Panc1 (cell line): Measurements from ENCODE around the gene FOXN4. TPM values are rescaled to one million over a fixed set of nuclear protein-coding genes. Genes with fewer than 3 reads are reported as not detected.

Experiments used
- ATAC-seq: fragments of 200-7000 bp; cut with Tn5 transposase; 2 replicates; pipeline ENCODE4 v1.9.1; 2020; ENCODE audit warnings: mild to moderate bottlenecking, moderate library complexity
- BruUV-seq: library from RNA; stranded (reverse); fragments of 400-500 nt; replicated peaks from 2 replicates; lab custom pipeline; 2021; lab: Mats Ljungman, UMichigan
- CTCF ChIA-PET: fragments of 300-600 bp; sonication (Branson Sonifier 250); formaldehyde crosslinking; loops from one replicate; lab custom pipeline; 2022; ENCODE audit warnings: antibody characterized with exemption; lab: Charles Lee
- POLR2A ChIA-PET: fragments of 300-600 bp; sonication (Branson Sonifier 250); formaldehyde crosslinking; loops from one replicate; lab custom pipeline; 2022; ENCODE audit warnings: antibody characterized with exemption; lab: Charles Lee
- DNase-seq: peaks from one replicate; pipeline ENCODE4 v3.0.0-alpha.2; 2010; ENCODE audit warnings: low read depth, low spot score
- H3K27ac ChIP-seq: 2 replicates; pipeline ENCODE4 v1.5.1; 2011; ENCODE audit warnings: mild to moderate bottlenecking, low read length, inconsistent platforms
- H3K27me3 ChIP-seq: fragments of 200-500 bp; sonication (Bioruptor generic); 2 replicates; pipeline ENCODE4 v1.6.0; 2014; ENCODE audit warnings: low read length, inconsistent platforms; ENCODE audit not compliant: control insufficient read depth, insufficient read depth
- H3K36me3 ChIP-seq: fragments of 200-500 bp; sonication (Bioruptor generic); 2 replicates; pipeline ENCODE4 v1.5.1; 2014; ENCODE audit warnings: inconsistent platforms, mild to moderate bottlenecking, low read length, moderate library complexity; ENCODE audit not compliant: control insufficient read depth, insufficient read depth
- H3K4me1 ChIP-seq: 2 replicates; pipeline ENCODE4 v1.5.1; 2011; ENCODE audit warnings: inconsistent platforms, mild to moderate bottlenecking, low read length, moderate library complexity; ENCODE audit not compliant: control insufficient read depth, insufficient read depth
- H3K4me3 ChIP-seq, 2 experiments: 2 replicates each; pipeline ENCODE4 v1.5.1; 2011 to 2012; ENCODE audit warnings: low read depth in 2 of 2, low read length in 2 of 2, mild to moderate bottlenecking in 2 of 2, inconsistent platforms in 1 of 2, moderate library complexity in 1 of 2
- H3K9me3 ChIP-seq: fragments of 200-500 bp; sonication (Bioruptor generic); 2 replicates; pipeline ENCODE4 v1.5.1; 2014; ENCODE audit warnings: low read depth, mild to moderate bottlenecking, inconsistent platforms, low read length, moderate library complexity; ENCODE audit not compliant: control insufficient read depth, insufficient read depth
- CTCF ChIP-seq: fragments of 450-650 bp; IDR thresholded peaks from 2 replicates; pipeline ENCODE4 v1.5.1; 2017; ENCODE audit warnings: mild to moderate bottlenecking
- POLR2AphosphoS5 ChIP-seq: IDR thresholded peaks from 2 replicates; pipeline ENCODE4 v1.6.1; 2012; ENCODE audit warnings: mild to moderate bottlenecking, low read depth, low read length, moderate library complexity
- REST ChIP-seq, 2 experiments: IDR thresholded peaks; 2 replicates each; pipeline ENCODE4 v1.6.1; 2011 to 2012; ENCODE audit warnings: low read depth in 2 of 2, control low read depth in 1 of 2, low read length in 1 of 2, mild to moderate bottlenecking in 1 of 2, moderate library complexity in 1 of 2; ENCODE audit not compliant: insufficient read depth in 1 of 2
- SIN3A ChIP-seq: IDR thresholded peaks from 2 replicates; pipeline ENCODE4 v1.6.1; 2012; ENCODE audit warnings: low read depth, mild to moderate bottlenecking, low read length, moderate library complexity, borderline replicate concordance; ENCODE audit not compliant: insufficient read depth
- TCF7L2 ChIP-seq: IDR thresholded peaks from 2 replicates; pipeline ENCODE4 v1.6.1; 2011; ENCODE audit warnings: mild to moderate bottlenecking, low read depth, low read length, inconsistent platforms
- in situ Hi-C: cut with HindIII; loops from 2 replicates; pipeline ENCODE4 v1.10.0; 2016; ENCODE audit warnings: low sequenced_read_pairs, low pct_unique_long_range_greater_than_20kb
- intact Hi-C: fragments of 100-400 bp; cut with micrococcal nuclease; formaldehyde crosslinking; loops from one replicate; pipeline ENCODE4 v1.10.0; 2022; ENCODE audit not compliant: unreplicated experiment
- total RNA-seq: library from RNA; stranded (reverse); gene quantifications from one replicate; pipeline ENCODE4 v1.2.1, GENCODE V29; 2021; ENCODE audit not compliant: unreplicated experiment

Gene FOXN4
- total RNA-seq, 1 experiment from 2014 or later, result 0.08 TPM

GRCh38 chr12:109357032-109357431, 47.9 kb upstream of the FOXN4 start:
- H3K27me3 ChIP-seq, result peaks cover 18% of the 10 kb centered on the region
- no peaks in the 10 kb centered on the region for H3K4me1 ChIP-seq
- ATAC-seq (no peak), DNase-seq (no peak)
- CTCF ChIA-PET, result no interaction called here
- no peak overlapping the region for H3K27ac ChIP-seq
- intact Hi-C loops (no loop called here), in situ Hi-C loops (no loop called here)
- H3K36me3 ChIP-seq, result no peaks in the 10 kb centered on the region
- no peaks in the 10 kb centered on the region for H3K9me3 ChIP-seq
- TF ChIP-seq POLR2AphosphoS5 (no peak), TCF7L2 (no peak), REST (IDR thresholded peaks at IDR 0.05; ENCODE audit: insufficient read depth in 1 of 2, low read depth in 2 of 2, low read length in 1 of 2) (no peak), CTCF (no peak), SIN3A (no peak)
- no peak overlapping the region for H3K4me3 ChIP-seq
- no TSS peak for BruUV-seq
- POLR2A ChIA-PET, result no interaction called here

GRCh38 chr12:109356577-109356976, 47.5 kb upstream of the FOXN4 start:
- in situ Hi-C loops, result no loop called here
- POLR2A ChIA-PET, result no interaction called here
- H3K36me3 ChIP-seq, result no peaks in the 10 kb centered on the region
- intact Hi-C loops, result no loop called here
- peaks cover 18% of the 10 kb centered on the region for H3K27me3 ChIP-seq
- no peak for DNase-seq
- ATAC-seq, result no peak
- BruUV-seq, result no TSS peak
- H3K27ac ChIP-seq, result no peak overlapping the region
- no peaks in the 10 kb centered on the region for H3K4me1 ChIP-seq
- CTCF ChIA-PET, result interaction anchor here (0.6 kb wide), 1 partner anchor 93 kb away, joined by 6 read pairs; no protein-coding TSS in a partner anchor
- no peaks in the 10 kb centered on the region for H3K9me3 ChIP-seq
- no peak overlapping the region for H3K4me3 ChIP-seq
- TF ChIP-seq CTCF, result no peak
- no peak for TF ChIP-seq REST (IDR thresholded peaks at IDR 0.05; ENCODE audit: insufficient read depth in 1 of 2, low read depth in 2 of 2, low read length in 1 of 2)
- TF ChIP-seq POLR2AphosphoS5, result no peak
- no peak for TF ChIP-seq SIN3A
- TF ChIP-seq TCF7L2, result no peak
